IPS DF 6.9 (cell line): ENCODE results near the gene HECTD2.
"Not testable (repeated sequence)": the region's sequence is repeated elsewhere in the genome, so short reads cannot be mapped to it uniquely, and the experiment has no call there.

Experiments
- DNase-seq: peaks from one replicate; pipeline ENCODE4 v3.0.0-alpha.2; 2013; ENCODE audit warnings: low read depth, low spot score
- H3K27ac ChIP-seq: one replicate; pipeline ENCODE4 v1.5.1; 2013; ENCODE audit warnings: low read length, control low read depth
- H3K27me3 ChIP-seq: 2 replicates; pipeline ENCODE4 v1.6.1; 2013; ENCODE audit warnings: mild to moderate bottlenecking, low read length; ENCODE audit not compliant: control insufficient read depth, insufficient read depth
- H3K36me3 ChIP-seq: 2 replicates; pipeline ENCODE4 v1.6.1; 2013; ENCODE audit warnings: low read length; ENCODE audit not compliant: control insufficient read depth, insufficient read depth
- H3K4me1 ChIP-seq: 2 replicates; pipeline ENCODE4 v1.6.1; 2013; ENCODE audit warnings: low read length; ENCODE audit not compliant: control insufficient read depth, insufficient read depth
- H3K4me3 ChIP-seq: 2 replicates; pipeline ENCODE4 v1.5.1; 2013; ENCODE audit warnings: mild to moderate bottlenecking, low read length
- H3K9me3 ChIP-seq: 2 replicates; pipeline ENCODE4 v1.6.1; 2013; ENCODE audit warnings: low read length, inconsistent platforms; ENCODE audit not compliant: control insufficient read depth, insufficient read depth
- WGBS: extraction: QIAGEN DNeasy Blood & Tissue Kit; methylation state at CpG from one replicate; pipeline ENCODE4 v1.1.7; 2013; ENCODE audit warnings: mixed read lengths, missing lambda C conversion rate; ENCODE audit not compliant: insufficient read length, insufficient coverage; 5-methylcytosine and 5-hydroxymethylcytosine counted together

The HECTD2 gene

DNA sequence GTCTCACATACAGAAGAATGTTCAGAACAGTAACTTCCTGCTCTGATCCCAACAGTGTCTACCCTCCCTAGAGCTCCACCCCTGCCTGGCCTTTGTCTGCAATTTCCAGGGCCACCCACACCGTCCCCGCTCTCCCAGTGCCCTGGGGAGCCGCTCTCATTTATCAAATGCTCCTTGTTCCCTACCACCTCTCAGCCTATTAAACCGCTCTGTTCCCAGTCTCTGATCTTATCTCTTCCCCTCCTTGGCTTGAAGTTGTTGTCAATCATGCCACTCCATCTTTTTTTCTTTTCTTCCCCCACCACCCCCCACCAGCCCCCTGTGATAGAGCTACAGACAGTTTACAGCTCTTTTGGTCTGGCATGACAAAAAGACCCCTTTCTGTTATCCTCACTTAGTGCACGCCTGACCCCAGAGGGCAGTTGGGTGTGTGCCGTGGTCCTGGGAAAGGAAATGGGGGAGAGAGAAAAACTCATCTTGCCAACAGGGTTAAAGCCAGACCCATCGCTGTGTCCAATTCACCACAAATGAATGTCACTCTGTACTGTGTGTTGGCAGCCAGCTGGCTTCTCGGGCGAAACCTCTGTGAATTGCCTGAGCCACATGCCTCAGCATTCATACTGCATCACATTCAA, 28.8 kb upstream of the HECTD2 start:
- no CpG with 5 or more reads among the region's 9 CpGs for WGBS
- H3K27me3 ChIP-seq, result no peaks in the 10 kb centered on the region
- H3K9me3 ChIP-seq, result no peaks in the 10 kb centered on the region
- no peaks in the 10 kb centered on the region for H3K4me1 ChIP-seq
- no peak overlapping the region for H3K27ac ChIP-seq
- no peak overlapping the region for H3K4me3 ChIP-seq
- DNase-seq, result no peak
- H3K36me3 ChIP-seq, result no peaks in the 10 kb centered on the region

DNA sequence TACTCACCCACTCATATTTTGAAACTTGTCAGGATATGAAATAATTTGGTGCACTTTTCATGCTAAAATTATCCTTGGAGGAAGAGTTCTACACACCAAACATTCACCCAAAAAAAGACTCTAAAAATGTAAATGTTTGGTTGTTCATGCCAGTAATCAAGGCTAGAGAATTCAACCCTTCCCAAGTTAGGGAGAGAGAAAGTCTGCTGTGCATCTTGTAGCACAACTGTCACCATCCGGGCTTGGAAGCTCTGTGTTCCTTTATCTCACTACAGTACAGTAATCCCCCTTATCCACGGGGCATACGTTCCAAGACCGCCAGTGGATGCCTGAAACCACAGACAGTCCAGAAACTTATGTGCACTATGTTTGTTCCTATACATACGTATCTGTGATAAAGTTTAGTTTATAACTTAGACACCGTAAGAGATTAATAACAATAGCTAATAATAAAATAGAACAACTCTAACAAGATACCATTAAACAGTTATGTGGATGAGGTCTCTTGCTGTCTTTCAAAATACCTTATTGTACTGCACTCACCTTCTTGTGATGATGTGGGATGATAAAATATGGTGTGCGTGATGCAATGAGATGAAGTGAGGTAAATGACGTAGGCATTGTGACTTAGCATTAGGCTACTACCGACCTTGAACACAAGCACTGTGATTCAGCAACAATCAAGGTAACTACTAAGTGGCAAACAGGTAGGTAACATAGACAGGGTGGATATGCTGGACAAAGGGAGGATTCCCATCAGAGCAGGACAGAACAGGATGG, 24.6 kb upstream of the HECTD2 start:
- no peak overlapping the region for H3K4me3 ChIP-seq
- DNase-seq, result no peak
- WGBS, result no CpG with 5 or more reads among the region's 9 CpGs

DNA sequence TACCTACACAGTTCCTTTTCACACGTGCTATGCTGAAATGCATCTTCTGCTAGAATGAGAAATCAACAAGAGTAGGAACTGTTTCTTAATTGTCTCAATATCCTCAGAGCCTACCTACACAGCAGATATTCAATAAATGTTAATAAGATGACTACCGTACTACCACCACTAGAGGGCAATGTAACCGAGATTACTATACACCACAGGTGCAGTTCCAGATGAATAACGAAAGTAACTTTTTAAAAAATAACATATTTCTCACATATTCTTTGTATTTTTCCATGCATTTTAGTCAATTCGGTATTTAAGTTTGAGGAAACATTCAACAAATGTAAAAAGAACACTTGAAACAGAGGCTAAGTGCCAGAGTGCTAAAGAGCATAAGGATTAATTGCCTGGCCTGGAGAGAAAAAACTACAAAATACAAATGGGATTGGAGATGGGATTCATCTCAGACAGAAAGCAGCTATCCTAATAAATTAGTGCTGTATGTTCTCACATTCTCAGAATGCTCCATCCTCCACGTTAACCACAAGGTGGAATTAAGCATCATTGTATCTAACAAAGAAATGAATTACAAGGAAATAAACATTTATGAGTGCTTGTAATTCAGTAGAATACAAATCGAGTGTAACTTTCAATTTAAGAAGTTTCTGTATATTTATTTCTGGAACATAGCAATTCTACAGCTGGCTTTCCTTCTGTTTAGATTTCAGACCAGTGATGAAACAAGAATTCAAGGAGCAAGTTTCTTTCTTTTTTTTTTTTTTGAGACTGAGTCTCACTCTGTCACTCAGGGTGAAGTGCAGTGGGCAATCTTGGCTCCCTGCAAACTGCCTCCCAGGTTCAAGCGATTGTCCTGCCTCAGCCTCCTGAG, 20.3 kb upstream of the HECTD2 start:
- Histone ChIP-seq H3K36me3 (no peaks in the 10 kb centered on the region), H3K9me3 (no peaks in the 10 kb centered on the region), H3K27ac (no peak overlapping the region), H3K4me1 (no peaks in the 10 kb centered on the region), H3K27me3 (no peaks in the 10 kb centered on the region), H3K4me3 (no peak overlapping the region)
- WGBS, result no CpG with 5 or more reads among the region's 8 CpGs
- no peak for DNase-seq

More for the DNA sequence above, 24.6 kb upstream of the HECTD2 start:
- no peaks in the 10 kb centered on the region for H3K4me1 ChIP-seq
- H3K36me3 ChIP-seq, result no peaks in the 10 kb centered on the region
- H3K9me3 ChIP-seq, result no peaks in the 10 kb centered on the region
- no peaks in the 10 kb centered on the region for H3K27me3 ChIP-seq
- H3K27ac ChIP-seq, result no peak overlapping the region

DNA sequence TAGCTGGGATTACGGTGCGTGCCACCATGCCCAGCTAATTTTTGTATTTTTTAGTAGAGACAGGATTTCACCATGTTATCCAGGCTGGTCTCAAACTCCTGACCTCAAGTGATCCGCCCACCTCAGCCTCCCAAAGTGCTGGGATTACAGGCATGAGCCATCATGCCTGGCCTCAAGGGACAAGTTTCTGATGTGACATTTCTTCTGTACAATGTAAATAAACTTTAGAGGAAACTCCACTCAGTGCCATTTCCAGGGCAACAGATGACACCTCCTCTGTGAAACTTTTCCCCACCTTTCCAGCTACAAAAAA, 19.7 kb upstream of the HECTD2 start:
- H3K27ac ChIP-seq, H3K27me3 ChIP-seq, H3K4me1 ChIP-seq, H3K36me3 ChIP-seq, DNase-seq, H3K4me3 ChIP-seq, H3K9me3 ChIP-seq: not testable (repeated sequence)
- WGBS, result no CpG with 5 or more reads among the region's 3 CpGs

DNA sequence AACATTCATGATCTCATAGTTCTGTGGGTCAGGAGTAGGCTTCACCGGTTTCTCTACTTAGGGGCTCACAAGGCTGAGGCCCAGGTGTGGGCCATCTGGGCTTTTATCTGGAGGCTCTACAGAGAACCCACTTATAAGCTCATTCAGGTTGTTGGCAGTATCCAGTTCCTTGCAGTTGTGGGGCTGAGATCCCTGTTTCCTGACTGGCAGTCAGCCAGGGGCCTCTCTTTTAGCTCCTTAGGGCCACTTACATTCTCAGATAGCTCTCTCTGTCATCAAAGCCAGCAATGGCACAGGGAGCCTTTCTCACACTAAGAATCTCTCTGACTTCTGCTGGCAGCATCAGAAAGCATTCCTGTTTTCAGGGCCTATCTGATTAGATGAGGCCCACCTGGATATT, 18.2 kb upstream of the HECTD2 start:
- Histone ChIP-seq H3K36me3 (no peaks in the 10 kb centered on the region), H3K9me3 (no peaks in the 10 kb centered on the region), H3K27me3 (no peaks in the 10 kb centered on the region), H3K4me3 (no peak overlapping the region), H3K27ac (no peak overlapping the region), H3K4me1 (no peaks in the 10 kb centered on the region)
- no CpG with 5 or more reads among the region's 1 CpG for WGBS
- no peak for DNase-seq

DNA sequence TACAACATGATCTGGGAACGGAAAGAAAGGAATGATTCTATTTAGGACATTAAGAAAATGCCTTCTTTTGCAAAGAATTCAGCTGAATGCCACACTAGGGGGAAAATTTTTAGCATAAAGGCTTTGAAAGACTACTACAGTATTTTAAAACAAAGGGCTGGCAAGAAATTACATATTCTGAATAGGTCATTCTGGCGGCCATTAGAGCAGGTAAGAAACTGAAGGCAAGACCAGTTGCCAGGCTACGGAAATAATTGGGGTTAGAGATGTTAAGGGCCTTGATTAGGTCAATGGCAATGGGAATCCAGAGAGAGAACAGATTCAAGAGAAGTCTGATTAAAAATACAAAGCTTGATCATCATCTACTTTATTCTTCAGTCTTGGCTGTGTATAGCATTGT, 3.8 kb upstream of the HECTD2 start:
- no peaks in the 10 kb centered on the region for H3K9me3 ChIP-seq
- no CpG with 5 or more reads among the region's 3 CpGs for WGBS
- H3K4me3 ChIP-seq, result no peak overlapping the region
- DNase-seq, result no peak
- no peaks in the 10 kb centered on the region for H3K36me3 ChIP-seq
- no peaks in the 10 kb centered on the region for H3K27me3 ChIP-seq
- H3K4me1 ChIP-seq, result no peaks in the 10 kb centered on the region
- no peak overlapping the region for H3K27ac ChIP-seq

DNA sequence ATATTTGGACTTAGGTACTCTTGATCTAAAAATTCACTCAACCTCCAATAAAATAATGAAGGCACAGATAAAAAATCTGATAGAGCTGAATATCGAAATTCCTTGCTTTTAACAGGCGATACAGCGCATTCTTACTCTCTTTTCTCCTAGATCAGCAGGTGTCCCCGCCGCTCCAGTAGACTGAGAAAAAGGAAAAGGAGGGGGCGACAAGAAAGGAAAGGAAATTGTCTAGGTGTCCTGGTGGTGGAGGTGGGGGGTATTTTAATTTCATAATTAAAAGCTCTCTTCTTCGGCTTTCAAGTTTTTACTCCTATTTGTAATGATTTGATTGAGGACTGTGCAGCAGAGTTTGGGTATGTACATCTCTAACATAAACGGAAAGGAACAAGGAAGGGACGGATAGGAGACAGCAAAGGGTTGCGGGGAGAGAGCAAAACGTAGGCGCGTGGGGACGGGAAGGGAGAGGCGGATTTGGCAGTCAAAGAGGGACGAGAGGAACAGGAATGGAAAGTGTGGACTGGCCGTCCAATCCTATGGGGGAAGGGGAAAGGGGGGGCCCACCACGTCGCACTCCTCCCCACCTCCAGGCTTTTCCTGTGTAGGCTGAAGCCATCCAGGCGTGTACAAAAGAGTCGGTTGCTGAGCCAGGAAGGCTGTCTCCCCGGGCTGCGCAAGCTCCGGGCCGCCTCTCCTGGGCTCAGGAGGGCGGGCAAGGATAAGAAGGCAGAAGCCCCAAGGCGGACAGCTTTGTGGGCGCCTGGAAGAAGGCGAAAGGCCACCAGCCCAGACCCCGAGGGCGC, 875 bp upstream of the HECTD2 start:
- no peaks in the 10 kb centered on the region for H3K36me3 ChIP-seq
- H3K27ac ChIP-seq, result no peak overlapping the region
- H3K4me3 ChIP-seq, result peak overlapping the region; percentile 82; the same call in 1 of the 2 replicates
- no peak for DNase-seq
- WGBS, result no CpG with 5 or more reads among the region's 31 CpGs
- no peaks in the 10 kb centered on the region for H3K27me3 ChIP-seq
- no peaks in the 10 kb centered on the region for H3K9me3 ChIP-seq
- H3K4me1 ChIP-seq, result no peaks in the 10 kb centered on the region

DNA sequence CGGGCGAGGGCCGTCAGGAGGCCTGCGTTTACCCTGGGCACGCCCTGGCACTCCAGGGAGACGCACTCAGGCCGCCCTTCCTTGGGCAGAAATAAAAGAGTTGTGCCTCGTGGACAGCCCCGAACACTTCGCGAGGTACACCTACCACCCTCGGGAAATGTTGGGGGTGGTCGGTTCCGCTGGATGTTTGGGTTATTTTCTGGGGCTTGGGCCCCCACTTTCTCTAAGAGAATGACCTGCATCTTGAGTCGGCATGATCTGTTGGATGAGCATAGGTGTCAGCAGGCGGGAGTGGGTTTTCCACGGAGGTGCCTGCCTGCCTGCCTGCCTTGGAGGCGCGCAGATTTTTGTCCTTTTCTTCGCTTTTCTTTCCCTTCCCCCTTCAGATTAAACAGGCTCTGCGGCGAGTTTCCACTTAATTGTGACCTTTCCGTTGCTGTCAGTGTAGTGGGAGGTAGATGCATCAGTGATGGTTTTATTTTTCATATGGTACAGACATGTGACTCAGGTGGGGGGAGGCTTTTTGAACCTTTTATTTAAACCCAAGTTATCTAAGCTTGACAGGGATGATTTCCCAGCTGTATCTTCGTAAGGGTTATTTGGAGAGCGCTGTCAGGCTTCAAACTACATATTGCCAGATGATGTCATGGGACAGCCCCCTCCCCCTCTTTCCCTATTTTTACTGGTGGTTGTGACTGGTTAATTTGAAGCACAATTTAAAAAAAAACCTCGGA, 661 bp downstream of the HECTD2 start:
- peak overlapping the region; percentile 82; the same call in 1 of the 2 replicates for H3K4me3 ChIP-seq
- H3K9me3 ChIP-seq, result no peaks in the 10 kb centered on the region
- no peaks in the 10 kb centered on the region for H3K36me3 ChIP-seq
- WGBS, result no CpG with 5 or more reads among the region's 26 CpGs
- DNase-seq, result no peak
- H3K27ac ChIP-seq, result no peak overlapping the region
- H3K4me1 ChIP-seq, result no peaks in the 10 kb centered on the region
- no peaks in the 10 kb centered on the region for H3K27me3 ChIP-seq

DNA sequence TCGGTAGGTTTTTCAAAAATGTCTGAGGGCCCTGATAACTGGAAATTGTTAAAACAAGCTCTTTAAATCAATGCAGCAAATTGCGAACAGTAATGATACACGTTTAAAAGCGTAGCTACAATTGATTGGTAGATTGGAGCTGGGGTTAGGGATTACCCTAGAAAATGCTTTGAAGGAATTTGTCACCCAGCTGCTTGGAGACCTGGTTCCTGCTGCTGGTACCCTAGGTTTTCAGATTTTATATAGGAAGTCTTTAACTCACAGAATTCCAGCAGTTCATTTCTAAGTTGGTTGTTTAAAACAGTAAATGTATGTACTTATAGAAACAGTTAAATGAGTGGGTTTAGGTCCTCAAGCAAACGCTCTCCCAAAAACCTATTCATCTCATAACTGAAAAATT, 1.5 kb downstream of the HECTD2 start:
- Histone ChIP-seq H3K4me3 (no peak overlapping the region), H3K9me3 (no peaks in the 10 kb centered on the region), H3K27ac (no peak overlapping the region), H3K27me3 (no peaks in the 10 kb centered on the region), H3K4me1 (no peaks in the 10 kb centered on the region), H3K36me3 (no peaks in the 10 kb centered on the region)
- no peak for DNase-seq
- no CpG with 5 or more reads among the region's 5 CpGs for WGBS
